NK-92 treated with Interleukin-12 subunit alpha and Interleukin-12 subunit beta, amount 100 ng/mL, for 24 hours (cell line): ENCODE results near the gene NECTIN1.

ENCODE experiments used
- DNase-seq: peaks from one replicate; lab custom pipeline; 2025; lab: John Stamatoyannopoulos, UW

The NECTIN1 gene

GRCh38 chr11:119640541-119640940, 88.5 kb downstream of the NECTIN1 start:
- no peak for DNase-seq

- DNase-seq, result no peak
Observed at GRCh38 chr11:119639642-119640205, 89.3 kb downstream of the NECTIN1 start.

GRCh38 chr11:119638851-119639250, 90.1 kb downstream of the NECTIN1 start:
- DNase-seq, result no peak

- no peak for DNase-seq
Observed at GRCh38 chr11:119637481-119637880, 91.5 kb downstream of the NECTIN1 start.

- DNase-seq, result no peak
Observed at GRCh38 chr11:119635776-119636175, 93.2 kb downstream of the NECTIN1 start.

GRCh38 chr11:119635041-119635740, 93.8 kb downstream of the NECTIN1 start:
- DNase-seq, result no peak

GRCh38 chr11:119634301-119634700, 94.7 kb downstream of the NECTIN1 start:
- DNase-seq, result no peak

GRCh38 chr11:119629834-119630624, 99.0 kb downstream of the NECTIN1 start:
- no peak for DNase-seq

GRCh38 chr11:119629085-119629484, 99.9 kb downstream of the NECTIN1 start:
- no peak for DNase-seq

GRCh38 chr11:119627286-119627685, 101.7 kb downstream of the NECTIN1 start:
- no peak for DNase-seq

GRCh38 chr11:119626871-119627270, 102.1 kb downstream of the NECTIN1 start:
- DNase-seq, result no peak

GRCh38 chr11:119626197-119626841, 102.7 kb downstream of the NECTIN1 start:
- DNase-seq, result no peak

GRCh38 chr11:119625206-119625978, 103.6 kb downstream of the NECTIN1 start:
- no peak for DNase-seq

- no peak for DNase-seq
Observed at GRCh38 chr11:119624629-119625028, 104.4 kb downstream of the NECTIN1 start.

GRCh38 chr11:119624102-119624615, 104.8 kb downstream of the NECTIN1 start:
- no peak for DNase-seq

GRCh38 chr11:119623682-119624081, 105.3 kb downstream of the NECTIN1 start:
- no peak for DNase-seq

GRCh38 chr11:119622454-119623143, 106.4 kb downstream of the NECTIN1 start:
- no peak for DNase-seq

- DNase-seq, result no peak
Observed at GRCh38 chr11:119619665-119620064, 109.3 kb downstream of the NECTIN1 start.

GRCh38 chr11:119618208-119618909, 110.6 kb downstream of the NECTIN1 start:
- no peak for DNase-seq

- DNase-seq, result no peak
Observed at GRCh38 chr11:119617340-119617713, 111.7 kb downstream of the NECTIN1 start.
